Measurements from ENCODE around the gene TSTD2.

GRCh38 chr9:97601228-97601898 lies 31.8 kb downstream of the TSTD2 start:
- TF ChIP-seq, protein P1, sequence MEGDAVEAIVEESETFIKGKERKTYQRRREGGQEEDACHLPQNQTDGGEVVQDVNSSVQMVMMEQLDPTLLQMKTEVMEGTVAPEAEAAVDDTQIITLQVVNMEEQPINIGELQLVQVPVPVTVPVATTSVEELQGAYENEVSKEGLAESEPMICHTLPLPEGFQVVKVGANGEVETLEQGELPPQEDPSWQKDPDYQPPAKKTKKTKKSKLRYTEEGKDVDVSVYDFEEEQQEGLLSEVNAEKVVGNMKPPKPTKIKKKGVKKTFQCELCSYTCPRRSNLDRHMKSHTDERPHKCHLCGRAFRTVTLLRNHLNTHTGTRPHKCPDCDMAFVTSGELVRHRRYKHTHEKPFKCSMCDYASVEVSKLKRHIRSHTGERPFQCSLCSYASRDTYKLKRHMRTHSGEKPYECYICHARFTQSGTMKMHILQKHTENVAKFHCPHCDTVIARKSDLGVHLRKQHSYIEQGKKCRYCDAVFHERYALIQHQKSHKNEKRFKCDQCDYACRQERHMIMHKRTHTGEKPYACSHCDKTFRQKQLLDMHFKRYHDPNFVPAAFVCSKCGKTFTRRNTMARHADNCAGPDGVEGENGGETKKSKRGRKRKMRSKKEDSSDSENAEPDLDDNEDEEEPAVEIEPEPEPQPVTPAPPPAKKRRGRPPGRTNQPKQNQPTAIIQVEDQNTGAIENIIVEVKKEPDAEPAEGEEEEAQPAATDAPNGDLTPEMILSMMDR (IDR thresholded peaks at IDR 0.05), result no peak
- TF ChIP-seq POLR2A (IDR thresholded peaks at IDR 0.05), result no peak
